DOHH2 (cell line): ENCODE results near the gene RPS8.
A peak's percentile ranks its signal among the peaks of the same experiment; 100 is the strongest.

Source experiments
- H3F3A ChIP-seq: fragments of 200-600 bp; sonication (generic), shearing (Covaris generic); 2 replicates; pipeline ENCODE4 v1.6.0; 2016; ENCODE audit warnings: antibody characterized with exemption, mild to moderate bottlenecking; ENCODE audit not compliant: control insufficient read depth, insufficient read depth
- H3K27ac ChIP-seq: fragments of 200-600 bp; sonication (generic); 2 replicates; pipeline ENCODE4 v1.5.1; 2014; ENCODE audit warnings: low read depth, mild to moderate bottlenecking, low read length, moderate library complexity
- H3K27me3 ChIP-seq: fragments of 200-600 bp; sonication (generic); 2 replicates; pipeline ENCODE4 v1.6.1; 2014; ENCODE audit warnings: mild to moderate bottlenecking, low read length, mixed read lengths; ENCODE audit not compliant: control insufficient read depth
- H3K36me3 ChIP-seq: fragments of 200-600 bp; sonication (generic); 2 replicates; pipeline ENCODE4 v1.6.1; 2014; ENCODE audit warnings: mild to moderate bottlenecking, low read length, moderate library complexity, mixed read lengths; ENCODE audit not compliant: control insufficient read depth
- H3K4me1 ChIP-seq: fragments of 200-600 bp; sonication (generic); 2 replicates; pipeline ENCODE4 v1.6.1; 2014; ENCODE audit warnings: mild to moderate bottlenecking, low read length, mixed read lengths; ENCODE audit not compliant: control insufficient read depth
- H3K4me2 ChIP-seq: fragments of 200-600 bp; sonication (generic); 2 replicates; pipeline ENCODE4 v1.6.0; 2014; ENCODE audit warnings: mild to moderate bottlenecking, low read length, moderate library complexity
- H3K4me3 ChIP-seq: fragments of 200-600 bp; sonication (generic); 2 replicates; pipeline ENCODE4 v1.5.1; 2014; ENCODE audit warnings: mild to moderate bottlenecking, low read length, mixed read lengths
- H3K79me2 ChIP-seq: fragments of 200-600 bp; sonication (generic); 2 replicates; pipeline ENCODE4 v1.6.1; 2014; ENCODE audit warnings: mild to moderate bottlenecking, low read length, mixed read lengths; ENCODE audit not compliant: control insufficient read depth
- H3K9me2 ChIP-seq: fragments of 200-600 bp; sonication (generic); replicated peaks from 2 replicates; pipeline ENCODE4 v1.6.1; 2014; ENCODE audit warnings: mild to moderate bottlenecking, low read length, mixed read lengths; ENCODE audit not compliant: control insufficient read depth
- H3K9me3 ChIP-seq: fragments of 200-600 bp; sonication (generic); 2 replicates; pipeline ENCODE4 v1.6.1; 2014; ENCODE audit warnings: antibody characterized with exemption, low read length, mixed read lengths; ENCODE audit not compliant: control insufficient read depth, insufficient read depth
- H4K20me1 ChIP-seq: fragments of 200-600 bp; sonication (generic); 2 replicates; pipeline ENCODE4 v1.6.0; 2014; ENCODE audit warnings: low read depth, mild to moderate bottlenecking, antibody characterized with exemption, low read length, moderate library complexity; ENCODE audit not compliant: control insufficient read depth, insufficient read depth
- EZH2phosphoT487 ChIP-seq: fragments of 200-600 bp; sonication (generic); IDR thresholded peaks from 2 replicates; pipeline ENCODE4 v1.6.1; 2017; ENCODE audit warnings: borderline replicate concordance, mild to moderate bottlenecking, antibody characterized with exemption, low read length, moderate library complexity, mixed read lengths
- TF ChIP-seq, protein P1 (sequence below): fragments of 200-600 bp; sonication (generic); IDR thresholded peaks from one replicate; pipeline ENCODE4 v1.5.1; 2014; ENCODE audit warnings: antibody characterized with exemption, mild to moderate bottlenecking, low read depth, low read length; ENCODE audit not compliant: poor library complexity, severe bottlenecking

RPS8 gene

DNA sequence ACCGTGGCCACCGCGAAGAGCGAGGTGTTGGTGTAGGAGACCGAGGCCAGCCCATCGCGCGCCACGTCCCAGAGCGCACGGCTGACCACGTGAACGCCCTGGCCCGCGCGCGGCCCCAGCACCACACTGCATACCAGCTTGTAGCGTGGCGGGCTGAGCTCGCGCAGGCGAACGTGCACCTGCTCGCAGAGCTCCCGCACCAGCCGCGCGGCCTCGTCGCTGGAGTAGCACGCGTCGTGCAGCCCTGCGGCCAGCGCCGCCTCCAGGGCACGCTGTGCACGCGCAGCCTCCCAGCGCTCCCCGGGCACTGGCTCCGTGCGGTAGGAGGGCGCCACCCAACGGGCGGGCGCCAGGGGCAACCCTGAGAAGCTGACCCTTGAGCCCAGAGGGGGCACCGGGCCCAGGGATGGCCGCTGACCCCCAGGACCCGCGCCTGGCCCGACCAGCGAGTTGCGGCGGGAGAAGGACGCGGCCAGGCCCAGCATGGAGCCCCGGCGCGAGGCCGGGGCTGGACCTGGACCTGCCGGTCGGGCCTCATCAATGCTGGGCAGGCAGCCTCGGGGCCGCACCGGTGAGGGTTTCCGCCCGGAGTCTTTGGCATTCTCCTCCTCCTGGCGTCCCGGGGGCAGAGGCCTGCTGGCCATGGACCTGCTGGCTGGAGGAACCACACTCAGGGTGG is 30.8 kb downstream of the RPS8 start:
- Histone ChIP-seq H3K4me2 (peak overlapping the region; percentile 91; the same call in 1 of the 2 replicates), H3K36me3 (peaks cover 64% of the 10 kb centered on the region)

GRCh38 chr1:44806704-44807363 is 31.5 kb downstream of the RPS8 start, which contains the start of gene DYNLT4:
Gene DYNLT4, minus strand, starts transcription at chr1:44807351. Its CDS starts 683 bp downstream, at chr1:44806668.
- H3K9me3 ChIP-seq: no peaks in the 10 kb centered on the region
- peaks cover 16% of the 10 kb centered on the region; the same call in 1 of the 2 replicates for H3F3A ChIP-seq
- no peak for TF ChIP-seq EZH2phosphoT487
- TF ChIP-seq, protein P1, sequence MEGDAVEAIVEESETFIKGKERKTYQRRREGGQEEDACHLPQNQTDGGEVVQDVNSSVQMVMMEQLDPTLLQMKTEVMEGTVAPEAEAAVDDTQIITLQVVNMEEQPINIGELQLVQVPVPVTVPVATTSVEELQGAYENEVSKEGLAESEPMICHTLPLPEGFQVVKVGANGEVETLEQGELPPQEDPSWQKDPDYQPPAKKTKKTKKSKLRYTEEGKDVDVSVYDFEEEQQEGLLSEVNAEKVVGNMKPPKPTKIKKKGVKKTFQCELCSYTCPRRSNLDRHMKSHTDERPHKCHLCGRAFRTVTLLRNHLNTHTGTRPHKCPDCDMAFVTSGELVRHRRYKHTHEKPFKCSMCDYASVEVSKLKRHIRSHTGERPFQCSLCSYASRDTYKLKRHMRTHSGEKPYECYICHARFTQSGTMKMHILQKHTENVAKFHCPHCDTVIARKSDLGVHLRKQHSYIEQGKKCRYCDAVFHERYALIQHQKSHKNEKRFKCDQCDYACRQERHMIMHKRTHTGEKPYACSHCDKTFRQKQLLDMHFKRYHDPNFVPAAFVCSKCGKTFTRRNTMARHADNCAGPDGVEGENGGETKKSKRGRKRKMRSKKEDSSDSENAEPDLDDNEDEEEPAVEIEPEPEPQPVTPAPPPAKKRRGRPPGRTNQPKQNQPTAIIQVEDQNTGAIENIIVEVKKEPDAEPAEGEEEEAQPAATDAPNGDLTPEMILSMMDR: no peak
- peak within 1 kb of the TSS; percentile 91 for H3K4me2 ChIP-seq
- no peaks in the 10 kb centered on the region for H4K20me1 ChIP-seq
- H3K9me2 ChIP-seq: no peaks in the 10 kb centered on the region
- H3K27ac ChIP-seq: peak within 1 kb of the TSS; percentile 93
- H3K27me3 ChIP-seq: no peaks in the 10 kb centered on the region
- peaks cover 62% of the 10 kb centered on the region for H3K36me3 ChIP-seq
- H3K4me3 ChIP-seq: peak within 1 kb of the TSS; percentile 64
- peaks cover 14% of the 10 kb centered on the region for H3K79me2 ChIP-seq
- peaks cover 56% of the 10 kb centered on the region for H3K4me1 ChIP-seq

More for the DNA sequence above, 30.8 kb downstream of the RPS8 start:
- TF ChIP-seq, protein P1: peak; percentile 5
- TF ChIP-seq EZH2phosphoT487: no peak
- peaks cover 11% of the 10 kb centered on the region; the same call in 1 of the 2 replicates for H3F3A ChIP-seq
- no peaks in the 10 kb centered on the region for H3K9me2 ChIP-seq
- H3K27me3 ChIP-seq: no peaks in the 10 kb centered on the region
- peaks cover 20% of the 10 kb centered on the region for H3K79me2 ChIP-seq
- H3K4me1 ChIP-seq: peaks cover 62% of the 10 kb centered on the region
- H4K20me1 ChIP-seq: no peaks in the 10 kb centered on the region
- H3K4me3 ChIP-seq: no peak overlapping the region
- H3K9me3 ChIP-seq: no peaks in the 10 kb centered on the region
- peak overlapping the region; percentile 93; the same call in 1 of the 2 replicates for H3K27ac ChIP-seq

GRCh38 chr1:44807364-44808062 is 32.2 kb downstream of the RPS8 start:
- Histone ChIP-seq H3K27ac (peak overlapping the region; percentile 93), H3K9me3 (no peaks in the 10 kb centered on the region), H3K4me2 (peak overlapping the region; percentile 91), H3K9me2 (no peaks in the 10 kb centered on the region), H3F3A (peaks cover 16% of the 10 kb centered on the region; the same call in 1 of the 2 replicates), H3K4me1 (peaks cover 49% of the 10 kb centered on the region), H3K4me3 (peak overlapping the region; percentile 64), H3K79me2 (peaks cover 9% of the 10 kb centered on the region; the same call in 1 of the 2 replicates), H3K36me3 (peaks cover 55% of the 10 kb centered on the region), H3K27me3 (no peaks in the 10 kb centered on the region), H4K20me1 (no peaks in the 10 kb centered on the region)
- no peak for TF ChIP-seq EZH2phosphoT487
- TF ChIP-seq, protein P1: no peak
